Ishikawa (cell line): Measurements from ENCODE around the gene CXorf49B.

ENCODE experiments used
- CEBPB ChIP-seq: IDR thresholded peaks from 2 replicates; pipeline ENCODE4 v1.6.1; 2012
- CREB1 ChIP-seq: IDR thresholded peaks from 2 replicates; pipeline ENCODE4 v1.6.1; 2012; ENCODE audit warnings: low read depth
- EGR1 ChIP-seq: IDR thresholded peaks from 2 replicates; pipeline ENCODE4 v1.6.1; 2012
- EP300 ChIP-seq: IDR thresholded peaks from 2 replicates; pipeline ENCODE4 v1.6.1; 2012; ENCODE audit warnings: borderline replicate concordance
- FOXM1 ChIP-seq: IDR thresholded peaks from 2 replicates; pipeline ENCODE4 v1.6.1; 2012; ENCODE audit warnings: low read depth, borderline replicate concordance
- NFIC ChIP-seq: IDR thresholded peaks from 2 replicates; pipeline ENCODE4 v1.6.1; 2012
- RAD21 ChIP-seq: IDR thresholded peaks from 2 replicates; pipeline ENCODE4 v1.6.1; 2012; ENCODE audit warnings: low read depth
- TAF1 ChIP-seq: IDR thresholded peaks from 2 replicates; pipeline ENCODE4 v1.6.1; 2012; ENCODE audit warnings: low read depth, mild to moderate bottlenecking
- TCF12 ChIP-seq: IDR thresholded peaks from 2 replicates; pipeline ENCODE4 v1.6.1; 2012; ENCODE audit warnings: low read depth
- TEAD4 ChIP-seq: IDR thresholded peaks from 2 replicates; pipeline ENCODE4 v1.6.1; 2012
- YY1 ChIP-seq: IDR thresholded peaks from 2 replicates; pipeline ENCODE4 v1.6.1; 2012; ENCODE audit warnings: low read depth
- ZBTB7A ChIP-seq: IDR thresholded peaks from 2 replicates; pipeline ENCODE4 v1.6.1; 2012; ENCODE audit warnings: low read depth
- TF ChIP-seq, protein P1 (sequence below): IDR thresholded peaks from 2 replicates; pipeline ENCODE4 v1.6.1; 2012; ENCODE audit warnings: low read depth, mild to moderate bottlenecking
- TF ChIP-seq, protein P2 (sequence below): IDR thresholded peaks from 2 replicates; pipeline ENCODE4 v1.6.1; 2012
- TF ChIP-seq, protein P3 (sequence below): IDR thresholded peaks from 2 replicates; pipeline ENCODE4 v1.6.1; 2012

The CXorf49B gene

DNA sequence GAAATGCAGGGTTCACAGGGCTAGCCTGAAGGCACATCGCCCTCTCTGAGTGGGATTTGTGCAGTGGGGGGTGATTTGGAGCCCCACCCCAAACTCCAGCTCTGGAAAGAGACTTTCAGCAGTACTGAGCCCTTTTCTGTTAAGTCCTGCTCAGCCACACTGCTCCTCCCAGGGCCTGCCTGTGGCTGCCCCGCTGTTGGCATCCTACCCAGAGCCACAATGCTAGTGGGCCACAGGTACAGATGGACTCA is 52.7 kb downstream of the CXorf49B start:
- TF ChIP-seq TCF12 (no peak), TAF1 (no peak), CEBPB (no peak), NFIC (no peak), YY1 (no peak), CREB1 (no peak), EGR1 (no peak), RAD21 (no peak), TEAD4 (no peak), EP300 (no peak), ZBTB7A (no peak), FOXM1 (no peak)
- TF ChIP-seq, protein P1, sequence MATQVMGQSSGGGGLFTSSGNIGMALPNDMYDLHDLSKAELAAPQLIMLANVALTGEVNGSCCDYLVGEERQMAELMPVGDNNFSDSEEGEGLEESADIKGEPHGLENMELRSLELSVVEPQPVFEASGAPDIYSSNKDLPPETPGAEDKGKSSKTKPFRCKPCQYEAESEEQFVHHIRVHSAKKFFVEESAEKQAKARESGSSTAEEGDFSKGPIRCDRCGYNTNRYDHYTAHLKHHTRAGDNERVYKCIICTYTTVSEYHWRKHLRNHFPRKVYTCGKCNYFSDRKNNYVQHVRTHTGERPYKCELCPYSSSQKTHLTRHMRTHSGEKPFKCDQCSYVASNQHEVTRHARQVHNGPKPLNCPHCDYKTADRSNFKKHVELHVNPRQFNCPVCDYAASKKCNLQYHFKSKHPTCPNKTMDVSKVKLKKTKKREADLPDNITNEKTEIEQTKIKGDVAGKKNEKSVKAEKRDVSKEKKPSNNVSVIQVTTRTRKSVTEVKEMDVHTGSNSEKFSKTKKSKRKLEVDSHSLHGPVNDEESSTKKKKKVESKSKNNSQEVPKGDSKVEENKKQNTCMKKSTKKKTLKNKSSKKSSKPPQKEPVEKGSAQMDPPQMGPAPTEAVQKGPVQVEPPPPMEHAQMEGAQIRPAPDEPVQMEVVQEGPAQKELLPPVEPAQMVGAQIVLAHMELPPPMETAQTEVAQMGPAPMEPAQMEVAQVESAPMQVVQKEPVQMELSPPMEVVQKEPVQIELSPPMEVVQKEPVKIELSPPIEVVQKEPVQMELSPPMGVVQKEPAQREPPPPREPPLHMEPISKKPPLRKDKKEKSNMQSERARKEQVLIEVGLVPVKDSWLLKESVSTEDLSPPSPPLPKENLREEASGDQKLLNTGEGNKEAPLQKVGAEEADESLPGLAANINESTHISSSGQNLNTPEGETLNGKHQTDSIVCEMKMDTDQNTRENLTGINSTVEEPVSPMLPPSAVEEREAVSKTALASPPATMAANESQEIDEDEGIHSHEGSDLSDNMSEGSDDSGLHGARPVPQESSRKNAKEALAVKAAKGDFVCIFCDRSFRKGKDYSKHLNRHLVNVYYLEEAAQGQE = no peak
- TF ChIP-seq, protein P2, sequence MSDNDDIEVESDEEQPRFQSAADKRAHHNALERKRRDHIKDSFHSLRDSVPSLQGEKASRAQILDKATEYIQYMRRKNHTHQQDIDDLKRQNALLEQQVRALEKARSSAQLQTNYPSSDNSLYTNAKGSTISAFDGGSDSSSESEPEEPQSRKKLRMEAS = no peak
- TF ChIP-seq, protein P3, sequence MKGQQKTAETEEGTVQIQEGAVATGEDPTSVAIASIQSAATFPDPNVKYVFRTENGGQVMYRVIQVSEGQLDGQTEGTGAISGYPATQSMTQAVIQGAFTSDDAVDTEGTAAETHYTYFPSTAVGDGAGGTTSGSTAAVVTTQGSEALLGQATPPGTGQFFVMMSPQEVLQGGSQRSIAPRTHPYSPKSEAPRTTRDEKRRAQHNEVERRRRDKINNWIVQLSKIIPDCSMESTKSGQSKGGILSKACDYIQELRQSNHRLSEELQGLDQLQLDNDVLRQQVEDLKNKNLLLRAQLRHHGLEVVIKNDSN = no peak
